GM18517 (cell line): ENCODE results near the gene MRPL21.

Experiments used
- ATAC-seq: cut with Tn5 transposase; IDR thresholded peaks from one replicate; pipeline ENCODE4 v1.9.1; 2021; ENCODE audit warnings: mild to moderate bottlenecking, moderate library complexity; ENCODE audit not compliant: unreplicated experiment

MRPL21 gene

DNA sequence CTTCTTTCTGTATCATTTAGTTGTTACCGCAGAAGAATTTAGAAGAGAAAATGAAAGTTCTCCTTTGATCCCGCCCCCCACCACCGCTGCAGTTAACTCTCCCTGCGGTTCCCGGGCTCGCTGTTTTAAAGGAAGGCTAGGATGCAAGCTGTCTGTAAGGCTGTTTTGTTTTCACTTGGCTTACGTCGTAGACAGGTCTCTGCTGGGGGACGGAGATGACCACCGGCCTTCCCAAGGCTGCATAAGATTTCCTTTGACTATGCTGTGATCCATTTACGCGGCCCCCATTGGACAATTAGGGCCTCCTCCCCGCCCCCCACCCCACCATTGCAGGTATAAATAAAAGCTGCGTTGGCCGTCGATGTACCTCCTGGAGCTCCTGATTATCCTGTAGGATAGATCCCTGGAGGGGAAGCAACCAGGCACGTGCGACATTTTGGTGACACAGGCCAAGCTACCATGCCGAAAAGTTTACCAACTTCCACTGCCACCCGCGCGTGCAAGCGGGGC lies 60.5 kb downstream of the MRPL21 start:
- no peak for ATAC-seq

- no peak for ATAC-seq
Observed at GRCh38 chr11:68842427-68843051, 61.1 kb downstream of the MRPL21 start.

- ATAC-seq = no peak
Observed at GRCh38 chr11:68841718-68842426, 61.8 kb downstream of the MRPL21 start, which contains the start of gene CPT1A. Gene CPT1A (minus strand): TSS chr11:68841916. CDS start chr11:68815474, 26,442 bp downstream.
